HL-60 (cell line): ENCODE results near the gene LIPC.

Source experiments
- DNase-seq, 2 experiments: peaks; one replicate each; pipeline ENCODE4 v3.0.0-alpha.2; 2010 to 2020; ENCODE audit warnings: low read depth in 1 of 2, low spot score in 1 of 2
- H3K27ac ChIP-seq: fragments of 250-450 bp; sonication (Bioruptor Pico); replicated peaks from 2 replicates; pipeline ENCODE4 v1.5.1; 2020; ENCODE audit warnings: mild to moderate bottlenecking, moderate library complexity
- H3K27me3 ChIP-seq: fragments of 250-450 bp; sonication (Bioruptor Pico); 2 replicates; pipeline ENCODE4 v1.5.1; 2021; ENCODE audit warnings: mild to moderate bottlenecking, moderate library complexity; ENCODE audit not compliant: insufficient read depth, poor library complexity, severe bottlenecking
- H3K4me3 ChIP-seq: replicated peaks from 2 replicates; pipeline ENCODE4 v1.5.1; 2011; ENCODE audit warnings: mild to moderate bottlenecking, control low read depth, low read length; ENCODE audit not compliant: insufficient read depth
- CTCF ChIP-seq: IDR thresholded peaks from one replicate; pipeline ENCODE4 v1.5.1; 2011; ENCODE audit warnings: low read length, control low read depth, inconsistent platforms; ENCODE audit not compliant: insufficient read depth
- GABPA ChIP-seq: IDR thresholded peaks from 2 replicates; pipeline ENCODE4 v1.6.1; 2012; ENCODE audit warnings: low read depth
- POLR2AphosphoS5 ChIP-seq: IDR thresholded peaks from 2 replicates; pipeline ENCODE4 v1.6.1; 2012; ENCODE audit warnings: low read depth
- REST ChIP-seq: IDR thresholded peaks from 2 replicates; pipeline ENCODE4 v1.6.1; 2012; ENCODE audit warnings: low read depth; ENCODE audit not compliant: insufficient replicate concordance
- SPI1 ChIP-seq: IDR thresholded peaks from 2 replicates; pipeline ENCODE4 v1.6.1; 2012; ENCODE audit warnings: low read depth, mild to moderate bottlenecking, borderline replicate concordance

Gene LIPC

GRCh38 chr15:58471348-58471747 is 39.6 kb downstream of the LIPC start:
- Histone ChIP-seq H3K27ac (no peak overlapping the region), H3K27me3 (no peaks in the 10 kb centered on the region), H3K4me3 (no peak overlapping the region)
- no peak for DNase-seq
- TF ChIP-seq SPI1 (no peak), POLR2AphosphoS5 (no peak), GABPA (no peak), CTCF (no peak), REST (no peak)

GRCh38 chr15:58472221-58472620 is 40.4 kb downstream of the LIPC start:
- no peaks in the 10 kb centered on the region for H3K27me3 ChIP-seq
- H3K27ac ChIP-seq = no peak overlapping the region
- DNase-seq = no peak
- no peak for TF ChIP-seq GABPA
- TF ChIP-seq REST = no peak
- no peak for TF ChIP-seq SPI1
- no peak for TF ChIP-seq POLR2AphosphoS5
- TF ChIP-seq CTCF = no peak
- no peak overlapping the region for H3K4me3 ChIP-seq

- no peak overlapping the region for H3K4me3 ChIP-seq
- H3K27ac ChIP-seq = no peak overlapping the region
- no peak for DNase-seq
- TF ChIP-seq POLR2AphosphoS5 (no peak), CTCF (no peak), SPI1 (no peak), REST (no peak), GABPA (no peak)
- H3K27me3 ChIP-seq = no peaks in the 10 kb centered on the region
Observed at GRCh38 chr15:58472821-58473581, 41.2 kb downstream of the LIPC start.
